Measurements from ENCODE around the gene SGCA.

The SGCA gene

GRCh38 chr17:50134206-50135110 is 31.3 kb upstream of the SGCA start:
- DNase-seq = no peak

- no peak for DNase-seq
Observed at GRCh38 chr17:50135316-50136095, 30.3 kb upstream of the SGCA start.

GRCh38 chr17:50136096-50136687 is 29.6 kb upstream of the SGCA start:
- no peak for DNase-seq

- DNase-seq = no peak
Observed at GRCh38 chr17:50137042-50137441, 28.8 kb upstream of the SGCA start.

GRCh38 chr17:50139185-50139783 is 26.5 kb upstream of the SGCA start:
- DNase-seq = no peak

GRCh38 chr17:50139950-50140885 is 25.6 kb upstream of the SGCA start:
- no peak for DNase-seq

- no peak for DNase-seq
Observed at GRCh38 chr17:50141026-50141744, 24.6 kb upstream of the SGCA start.

GRCh38 chr17:50141745-50142110 is 24.1 kb upstream of the SGCA start:
- no peak for DNase-seq

- DNase-seq = no peak
Observed at GRCh38 chr17:50143461-50144176, 22.2 kb upstream of the SGCA start.

GRCh38 chr17:50144355-50144754 is 21.4 kb upstream of the SGCA start:
- DNase-seq = no peak

- no peak for DNase-seq
Observed at GRCh38 chr17:50144845-50145531, 20.8 kb upstream of the SGCA start.

- no peak for DNase-seq
Observed at GRCh38 chr17:50145532-50146229, 20.1 kb upstream of the SGCA start.

- no peak for DNase-seq
Observed at GRCh38 chr17:50146230-50146926, 19.4 kb upstream of the SGCA start.

GRCh38 chr17:50146927-50147665 is 18.7 kb upstream of the SGCA start:
- DNase-seq = no peak

- DNase-seq = no peak
Observed at GRCh38 chr17:50147841-50148225, 18.0 kb upstream of the SGCA start.

- no peak for DNase-seq
Observed at GRCh38 chr17:50148226-50149090, 17.3 kb upstream of the SGCA start.

GRCh38 chr17:50149091-50149416 is 16.8 kb upstream of the SGCA start:
- no peak for DNase-seq

All from NCI-H1436 treated with DMSO at 0.1 percent for 48 hours (cell line).